Measurements from ENCODE around the gene FHAD1.
A peak's percentile ranks its signal among the peaks of the same experiment; 100 is the strongest.

FHAD1 gene

DNA sequence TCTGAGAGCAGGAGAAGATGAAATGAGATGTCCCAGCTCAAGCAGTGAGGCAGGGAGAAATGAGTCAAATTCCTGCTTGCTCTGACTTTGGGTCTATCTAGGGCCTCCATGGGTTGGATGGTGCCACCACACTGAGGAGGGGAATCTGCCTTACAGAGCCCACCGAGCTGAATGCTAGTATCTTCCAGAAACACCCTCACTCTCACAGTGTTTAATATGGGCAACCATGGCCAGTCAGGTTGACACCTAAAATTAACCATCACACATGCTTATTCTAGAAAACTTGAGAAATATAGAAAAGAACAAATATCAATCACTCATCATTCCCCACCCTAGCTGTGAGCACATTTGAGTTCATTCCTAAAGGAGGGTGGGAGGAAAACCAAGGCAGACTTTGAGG, 29.4 kb upstream of the FHAD1 start:
- Histone ChIP-seq H3K27ac (no peak overlapping the region), H3K4me3 (no peak overlapping the region)

DNA sequence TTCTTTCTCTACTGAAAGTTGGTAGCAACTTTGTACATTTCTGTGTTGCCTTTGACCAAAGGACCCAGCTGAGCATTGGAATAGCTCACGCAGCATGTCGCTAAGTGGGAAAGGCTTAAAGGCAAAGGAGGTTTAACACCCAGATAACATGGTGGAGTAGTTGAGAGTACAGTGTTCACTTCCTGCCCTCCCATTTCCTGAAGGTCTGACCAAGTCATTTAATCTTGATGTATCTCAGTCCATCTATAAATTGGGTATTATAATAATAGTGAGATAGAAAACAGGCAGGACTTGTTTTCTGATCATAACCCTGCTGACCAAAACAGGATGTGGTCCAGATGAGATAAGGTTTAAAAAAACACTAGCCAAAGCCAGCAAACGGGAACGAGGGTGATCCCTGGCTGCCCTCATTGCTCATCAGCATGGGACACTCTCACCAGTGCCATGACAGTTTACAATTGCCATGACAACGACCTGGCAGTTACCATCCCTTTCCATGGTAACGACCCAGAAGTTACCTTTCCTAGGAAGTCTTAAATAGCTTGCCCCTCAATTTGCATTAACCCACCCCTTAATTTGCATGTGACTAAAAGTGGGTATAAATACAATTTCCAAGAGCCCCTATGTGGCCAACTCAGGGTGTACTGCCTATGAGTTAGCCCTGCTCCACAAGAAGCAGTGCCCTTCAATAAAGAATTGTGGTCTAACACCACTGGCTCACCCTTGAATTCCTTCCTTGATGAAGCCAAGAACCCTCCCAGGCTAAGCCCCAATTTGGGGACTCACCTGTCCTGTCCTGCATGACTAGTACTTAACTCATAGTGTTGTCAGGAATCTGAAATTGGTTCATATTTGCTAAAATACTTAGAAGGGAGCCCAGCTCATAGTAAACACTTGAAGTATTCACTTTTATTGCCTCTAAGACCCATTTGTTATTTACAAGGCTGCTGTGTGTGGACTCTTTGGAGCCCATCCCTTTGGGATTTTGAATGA, 28.4 kb upstream of the FHAD1 start:
- no peak overlapping the region for H3K27ac ChIP-seq

DNA sequence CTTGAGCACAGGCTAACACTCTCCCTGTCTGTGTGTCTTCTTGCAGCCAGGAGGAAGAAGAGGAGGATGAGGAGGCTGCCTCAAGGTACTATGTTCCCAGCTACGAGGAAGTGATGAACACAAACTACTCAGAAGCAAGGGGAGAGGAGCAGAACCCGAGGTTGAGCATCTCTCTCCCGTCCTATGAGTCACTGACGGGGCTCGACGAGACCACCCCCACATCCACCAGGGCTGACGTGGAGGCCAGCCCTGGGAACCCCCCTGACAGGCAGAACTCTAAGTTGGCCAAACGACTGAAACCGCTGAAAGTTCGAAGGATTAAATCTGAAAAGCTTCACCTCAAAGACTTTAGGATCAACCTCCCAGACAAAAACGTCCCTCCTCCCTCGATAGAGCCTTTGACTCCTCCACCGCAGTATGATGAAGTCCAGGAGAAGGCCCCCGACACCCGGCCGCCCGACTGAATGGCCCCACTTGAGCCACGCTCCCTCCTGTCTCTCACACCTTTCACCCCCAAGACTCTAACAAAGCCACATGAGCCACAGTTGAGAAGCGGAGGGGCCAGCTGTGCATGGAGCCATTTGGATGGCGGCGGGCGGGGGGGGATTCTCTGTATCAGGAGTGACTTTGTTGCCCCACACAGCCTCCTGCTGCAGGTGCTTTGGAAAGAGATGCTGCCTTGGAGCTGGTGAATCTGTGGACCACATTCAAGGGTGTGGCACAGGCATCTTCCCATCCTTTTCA, 27.6 kb upstream of the FHAD1 start:
- Histone ChIP-seq H3K27ac (no peak overlapping the region), H3K4me3 (no peak overlapping the region)

More for the DNA sequence above, 28.4 kb upstream of the FHAD1 start:
- H3K4me3 ChIP-seq: no peak overlapping the region

DNA sequence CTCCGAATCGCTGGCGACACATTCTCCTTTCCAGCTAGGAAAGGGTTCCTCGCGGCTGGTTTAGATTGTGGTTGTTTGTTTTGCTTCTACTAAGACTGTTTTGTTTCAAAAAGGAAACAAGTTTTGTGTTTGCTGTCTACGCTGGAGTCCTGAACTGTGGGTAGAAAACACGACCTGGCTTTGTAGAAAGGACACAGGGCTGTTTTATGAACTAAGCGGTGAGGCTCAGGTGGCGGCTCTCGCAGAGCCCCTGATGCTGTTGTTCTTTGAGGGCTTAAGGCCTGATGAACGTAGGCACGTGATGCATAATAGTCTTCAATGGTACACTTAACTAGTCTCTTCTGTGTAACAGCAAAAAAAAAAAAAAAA, 27.0 kb upstream of the FHAD1 start:
- H3K4me3 ChIP-seq: no peak overlapping the region
- H3K27ac ChIP-seq: no peak overlapping the region

DNA sequence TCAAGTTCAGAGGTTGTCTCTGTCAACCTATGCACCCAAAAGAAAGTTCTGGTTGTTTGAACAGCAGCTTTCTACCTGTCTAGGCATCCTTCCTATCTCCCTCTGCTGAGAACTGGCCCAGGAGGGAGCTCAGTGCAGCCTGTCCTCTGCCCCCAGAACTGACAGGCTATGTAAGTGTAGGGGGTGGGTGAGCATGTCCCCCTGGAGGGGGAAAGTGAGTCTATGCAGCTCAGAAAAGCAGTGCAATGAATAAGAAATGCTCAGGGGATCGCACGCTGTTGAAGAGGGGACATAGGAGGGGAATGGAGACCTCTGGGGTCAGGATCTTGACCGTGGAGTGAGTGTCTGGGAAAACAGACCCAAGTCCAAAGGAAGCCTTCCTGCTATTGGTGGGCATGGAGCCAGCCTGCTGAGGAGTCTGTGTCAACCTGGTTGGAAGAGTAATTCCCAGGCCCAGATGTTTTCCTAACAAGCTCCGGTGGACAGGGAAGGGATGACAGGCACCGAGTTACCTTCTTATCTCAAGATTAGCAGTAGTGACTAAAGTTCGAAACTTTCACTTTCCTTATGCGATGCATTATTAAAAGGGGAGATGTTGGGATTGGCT, 26.1 kb upstream of the FHAD1 start:
- no peak overlapping the region for H3K4me3 ChIP-seq
- no peak overlapping the region for H3K27ac ChIP-seq

DNA sequence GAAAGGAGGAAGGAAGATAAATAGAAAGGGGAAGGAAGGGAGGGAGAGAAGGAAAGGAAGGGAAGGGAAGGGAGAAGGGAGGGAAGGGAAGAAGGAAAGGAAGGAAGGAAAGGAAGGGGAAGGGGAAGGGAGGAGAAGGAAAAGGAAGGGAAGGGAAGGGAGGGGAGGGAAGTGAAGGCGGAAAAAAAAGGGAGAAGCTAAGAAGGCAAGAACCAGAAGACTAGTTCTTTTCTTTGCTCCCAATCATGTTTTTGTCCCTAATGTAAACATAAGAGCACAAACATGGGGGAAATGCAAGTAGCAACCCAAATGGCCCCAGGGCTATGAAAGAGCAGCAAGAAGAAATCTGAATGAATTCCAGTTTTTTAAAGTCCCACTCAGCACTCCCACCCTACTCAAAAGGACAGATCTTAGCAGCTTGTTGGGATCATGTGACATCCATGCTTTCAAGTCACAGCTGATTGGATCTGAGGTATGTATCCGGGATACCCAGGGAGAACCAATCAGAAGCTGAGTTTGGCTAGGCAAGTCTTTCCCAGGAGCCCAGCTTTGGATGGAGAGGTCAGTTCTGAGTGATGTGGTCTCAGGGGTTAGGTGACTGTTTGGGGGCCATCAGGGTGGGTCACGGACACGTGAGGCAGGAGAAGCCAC, 24.2 kb upstream of the FHAD1 start:
- H3K27ac ChIP-seq: no peak overlapping the region
- H3K4me3 ChIP-seq: no peak overlapping the region

DNA sequence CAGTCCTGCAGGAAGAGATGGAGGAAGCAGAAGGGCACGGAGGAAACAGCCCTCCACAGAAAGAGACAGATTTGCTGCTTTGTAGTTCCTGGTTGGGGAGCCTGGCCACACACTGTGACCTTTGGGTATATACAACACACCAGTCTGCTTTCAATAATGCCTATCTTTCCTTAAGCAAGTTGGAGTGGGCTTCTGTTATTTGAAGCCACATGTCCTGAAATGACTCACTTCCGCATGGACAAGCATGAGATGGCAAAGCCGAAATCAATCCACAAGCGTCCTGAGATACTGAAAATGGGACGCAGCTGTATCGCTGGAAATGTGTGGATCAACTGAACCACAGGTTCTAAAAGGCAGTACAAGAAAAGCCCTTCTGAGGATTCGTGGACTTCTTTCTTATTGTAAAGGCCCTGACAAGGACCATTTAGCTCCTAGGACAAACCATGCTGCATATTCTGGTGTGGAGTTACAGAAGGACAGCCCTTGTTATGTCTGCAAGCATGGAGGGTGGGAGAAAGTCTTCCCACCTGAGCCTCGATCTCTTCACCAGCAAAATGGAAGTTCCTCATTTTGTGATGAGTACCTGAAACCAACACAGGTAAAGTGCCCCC, 22.7 kb upstream of the FHAD1 start:
- no peak overlapping the region for H3K4me3 ChIP-seq
- peak overlapping the region in 3 of 21 experiments; percentile 22 to 58 (median 29) for H3K27ac ChIP-seq

DNA sequence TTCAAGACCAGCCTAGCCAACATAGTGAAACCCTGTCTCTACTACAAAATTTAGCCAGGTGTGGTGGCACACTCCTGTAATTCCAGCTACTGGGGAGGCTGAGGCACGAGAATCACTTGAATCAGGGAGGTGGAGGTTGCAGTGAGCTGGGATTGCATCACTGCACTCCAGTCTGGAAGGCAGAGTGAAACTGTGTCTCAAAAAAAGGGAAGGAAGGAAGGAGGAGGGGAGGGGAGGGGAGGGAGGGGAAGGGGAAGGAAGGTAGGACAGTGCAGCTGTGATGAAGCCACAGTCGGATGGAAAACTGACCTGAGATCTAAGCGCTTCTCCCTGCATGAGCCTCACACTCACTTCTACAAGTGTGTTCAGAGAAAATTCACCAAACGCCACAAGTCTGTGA, 22.0 kb upstream of the FHAD1 start:
- H3K27ac ChIP-seq: peak overlapping the region in 1 of 21 experiments; percentile 22
- H3K4me3 ChIP-seq: no peak overlapping the region

DNA sequence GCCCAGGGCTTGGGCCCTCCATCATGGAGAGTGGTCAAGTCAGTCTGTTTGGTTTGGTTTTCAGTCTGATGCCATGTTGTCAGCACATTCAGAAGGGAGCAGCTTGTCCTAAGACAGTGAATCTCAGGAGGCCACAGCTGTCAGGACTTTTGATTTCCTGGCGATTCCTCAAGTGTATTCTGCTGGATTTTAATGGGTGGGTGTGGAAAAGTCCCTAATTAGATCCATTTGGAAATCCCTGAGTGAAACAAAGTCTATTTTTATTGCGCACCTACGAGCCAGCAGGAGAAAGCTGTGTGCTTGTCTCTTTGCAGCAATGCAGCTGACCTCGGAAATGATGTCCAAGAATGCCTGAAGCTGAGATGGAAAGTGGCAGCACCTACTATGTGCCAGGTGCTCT, 21.6 kb upstream of the FHAD1 start:
- no peak overlapping the region for H3K27ac ChIP-seq
- H3K4me3 ChIP-seq: no peak overlapping the region

DNA sequence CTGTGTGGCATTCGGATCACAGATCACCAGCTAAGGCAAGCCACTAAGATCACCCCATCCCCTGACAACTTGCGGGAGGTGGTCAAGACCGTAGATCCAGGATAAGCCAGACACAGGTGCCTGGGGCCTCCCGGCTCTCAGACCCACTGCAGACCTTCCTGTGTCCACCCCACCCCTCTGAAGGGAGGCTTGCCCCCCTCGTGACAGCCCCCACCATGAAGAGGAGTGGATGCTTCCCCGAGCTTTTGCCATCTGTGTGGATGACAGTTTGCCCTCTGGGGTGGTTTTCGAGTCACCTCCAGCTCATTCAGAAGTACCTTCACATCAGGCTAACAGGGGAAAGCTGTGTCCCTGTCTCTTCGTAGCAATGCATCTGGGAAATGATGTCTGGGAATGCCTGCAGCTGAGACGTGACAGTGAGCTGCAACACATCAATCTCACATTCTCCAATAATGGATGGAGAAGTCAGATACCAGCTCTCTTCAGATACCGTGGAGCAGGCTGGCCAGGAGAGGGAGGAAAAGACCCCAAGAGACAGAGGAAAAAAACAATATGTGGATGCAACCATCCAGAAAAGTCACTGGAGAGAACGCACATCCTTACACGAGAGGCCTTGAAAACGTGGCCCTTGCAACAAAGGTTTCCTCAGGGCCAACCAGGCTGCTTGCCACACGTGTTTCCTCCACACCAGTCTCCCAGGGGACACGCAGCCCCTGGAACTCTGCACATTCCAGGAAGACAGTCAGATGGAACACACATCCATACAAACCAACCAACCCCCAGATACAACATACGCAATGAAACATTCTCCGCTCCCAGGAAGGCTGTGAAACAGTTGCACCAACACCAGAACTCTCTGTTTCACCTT, 20.4 kb upstream of the FHAD1 start:
- Histone ChIP-seq H3K4me3 (no peak overlapping the region), H3K27ac (no peak overlapping the region)

DNA sequence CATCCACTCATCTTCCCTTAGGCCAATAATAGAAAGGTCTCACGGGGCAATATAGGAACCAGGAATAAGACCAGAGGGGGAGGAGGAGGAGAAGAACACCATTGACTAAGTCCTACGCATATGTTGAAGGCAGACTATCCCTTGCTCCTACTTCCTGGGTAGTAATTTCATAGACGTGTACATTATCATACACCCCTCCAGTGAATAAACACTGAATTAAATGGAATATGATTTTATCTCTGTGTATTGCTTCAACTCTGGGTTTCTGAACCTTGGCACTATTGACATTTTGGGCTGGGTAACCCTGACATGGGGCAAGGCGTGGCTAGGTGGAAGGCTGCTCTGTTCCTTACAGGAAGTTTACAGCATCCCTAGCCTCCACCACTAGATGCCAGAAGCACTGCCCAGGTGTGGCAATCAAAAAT, 17.3 kb upstream of the FHAD1 start:
- Histone ChIP-seq H3K27ac (no peak overlapping the region), H3K4me3 (no peak overlapping the region)

DNA sequence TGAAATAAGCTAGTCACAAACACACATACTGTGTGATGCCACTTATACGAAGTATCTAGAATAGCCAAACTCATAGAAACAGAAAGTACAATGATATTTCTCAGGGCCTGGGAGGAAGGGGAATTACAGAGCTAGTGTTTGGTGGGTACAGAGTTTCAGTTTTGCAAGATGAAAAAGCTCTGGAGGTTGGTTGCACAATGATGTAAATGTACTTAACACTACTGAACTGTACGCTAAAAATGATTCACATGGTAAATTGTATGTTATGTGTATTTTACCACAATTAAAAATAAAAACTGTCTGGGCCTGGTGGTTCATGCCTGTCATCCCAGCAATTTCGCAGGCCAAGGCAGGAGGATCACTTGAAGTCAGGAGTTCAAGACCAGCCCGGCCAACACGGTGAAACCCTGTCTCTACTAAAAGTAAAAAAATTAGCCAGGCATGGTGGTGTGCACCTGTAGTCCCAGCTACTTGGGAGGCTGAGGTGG, 15.3 kb upstream of the FHAD1 start:
- no peak overlapping the region for H3K27ac ChIP-seq
- no peak overlapping the region for H3K4me3 ChIP-seq

DNA sequence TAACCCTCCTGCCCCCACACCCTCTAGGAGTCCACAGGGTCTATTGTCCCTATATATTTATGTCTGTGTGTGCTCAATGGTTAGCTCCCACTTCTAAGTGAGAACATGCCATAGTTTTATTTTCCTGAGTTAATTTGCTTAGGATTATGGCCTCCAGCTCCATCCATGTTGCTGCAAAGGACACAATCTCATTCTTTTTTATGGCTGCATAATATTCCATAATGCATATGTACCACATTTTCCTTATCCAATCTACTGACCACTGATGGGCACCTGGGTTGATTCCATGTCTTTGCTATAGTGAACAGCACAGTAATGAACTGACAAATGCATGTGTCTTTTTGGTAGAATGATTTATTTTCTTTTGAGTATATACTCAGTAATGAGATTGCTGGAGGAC, 13.3 kb upstream of the FHAD1 start:
- Histone ChIP-seq H3K4me3 (no peak overlapping the region), H3K27ac (no peak overlapping the region)

DNA sequence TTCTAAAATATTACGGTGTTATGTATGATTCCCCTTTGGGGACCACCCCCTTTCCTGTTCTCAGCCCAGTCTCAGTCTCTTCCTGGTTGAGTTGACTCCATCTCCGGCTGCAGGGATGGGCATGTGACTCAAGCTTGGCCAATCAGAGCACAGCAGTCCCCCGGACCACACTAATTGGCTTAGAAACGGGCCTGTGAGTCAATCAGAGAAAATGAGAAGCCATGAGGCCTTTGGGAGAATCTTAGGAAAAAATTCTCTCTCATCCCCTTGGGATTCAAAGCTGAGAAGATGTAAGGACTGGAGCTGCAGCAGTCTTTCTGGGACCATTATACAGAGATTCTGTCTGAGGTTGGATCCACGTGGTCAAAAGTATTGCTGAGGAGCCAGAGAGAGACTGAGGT, 10.7 kb upstream of the FHAD1 start:
- no peak overlapping the region for H3K4me3 ChIP-seq
- no peak overlapping the region for H3K27ac ChIP-seq

DNA sequence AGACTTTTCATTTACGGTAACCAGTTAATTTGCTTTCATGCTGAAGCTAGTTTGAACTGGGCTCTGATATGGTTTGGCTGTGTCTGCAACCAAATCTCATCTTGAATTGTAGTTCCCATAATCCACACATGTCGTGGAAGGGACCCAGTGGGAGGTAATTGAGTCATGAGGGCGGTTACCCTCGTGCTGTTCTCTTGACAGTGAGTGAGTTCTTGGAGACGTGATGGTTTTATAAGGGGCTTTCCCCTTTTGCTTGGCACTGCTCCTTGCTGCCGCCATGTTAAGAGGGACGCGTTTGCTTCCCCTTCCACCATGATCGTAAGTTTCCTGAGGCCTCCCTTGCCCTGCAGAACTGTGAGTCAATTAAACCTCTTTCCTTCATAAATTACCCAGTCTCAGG, 10.3 kb upstream of the FHAD1 start:
- no peak overlapping the region for H3K27ac ChIP-seq
- no peak overlapping the region for H3K4me3 ChIP-seq

DNA sequence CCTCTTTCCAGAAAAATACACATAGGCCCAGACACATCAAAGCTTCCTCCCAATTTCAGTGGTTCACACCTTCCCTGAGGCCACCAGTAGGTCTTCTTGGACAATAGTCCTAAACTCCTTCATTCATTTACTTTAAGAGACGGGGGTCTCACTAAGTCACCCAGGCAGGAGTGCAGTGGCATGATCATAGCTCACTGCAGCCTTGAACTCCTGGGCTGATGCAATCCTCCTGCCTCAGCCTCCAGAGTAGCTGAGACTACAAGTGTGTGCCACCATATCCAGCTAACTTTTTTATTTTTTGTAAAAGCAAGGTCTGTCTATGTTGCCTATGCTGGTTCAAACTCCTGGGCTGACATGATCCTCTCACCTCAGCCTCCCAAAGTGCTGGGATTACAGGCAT, 8.2 kb upstream of the FHAD1 start:
- Histone ChIP-seq H3K27ac (no peak overlapping the region), H3K4me3 (no peak overlapping the region)

DNA sequence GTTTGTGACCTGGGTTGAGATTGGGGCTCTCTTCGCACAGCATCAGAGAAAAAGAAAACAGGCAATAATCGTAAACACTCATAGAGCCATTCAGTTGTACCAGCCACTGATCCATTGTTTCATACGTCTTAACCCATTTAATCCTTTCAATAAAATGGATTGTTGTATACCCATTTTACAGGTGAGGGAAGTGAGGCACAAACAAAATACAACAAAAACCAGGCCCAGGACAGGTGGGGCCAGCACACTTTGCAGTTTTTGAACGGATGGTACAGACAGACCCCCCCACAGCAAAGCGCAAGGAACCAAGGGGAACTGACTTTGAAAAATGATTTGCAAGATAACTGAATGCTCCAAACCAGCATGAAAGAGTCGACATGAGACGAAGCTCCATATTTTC, 4.3 kb upstream of the FHAD1 start:
- no peak overlapping the region for H3K27ac ChIP-seq
- no peak overlapping the region for H3K4me3 ChIP-seq

DNA sequence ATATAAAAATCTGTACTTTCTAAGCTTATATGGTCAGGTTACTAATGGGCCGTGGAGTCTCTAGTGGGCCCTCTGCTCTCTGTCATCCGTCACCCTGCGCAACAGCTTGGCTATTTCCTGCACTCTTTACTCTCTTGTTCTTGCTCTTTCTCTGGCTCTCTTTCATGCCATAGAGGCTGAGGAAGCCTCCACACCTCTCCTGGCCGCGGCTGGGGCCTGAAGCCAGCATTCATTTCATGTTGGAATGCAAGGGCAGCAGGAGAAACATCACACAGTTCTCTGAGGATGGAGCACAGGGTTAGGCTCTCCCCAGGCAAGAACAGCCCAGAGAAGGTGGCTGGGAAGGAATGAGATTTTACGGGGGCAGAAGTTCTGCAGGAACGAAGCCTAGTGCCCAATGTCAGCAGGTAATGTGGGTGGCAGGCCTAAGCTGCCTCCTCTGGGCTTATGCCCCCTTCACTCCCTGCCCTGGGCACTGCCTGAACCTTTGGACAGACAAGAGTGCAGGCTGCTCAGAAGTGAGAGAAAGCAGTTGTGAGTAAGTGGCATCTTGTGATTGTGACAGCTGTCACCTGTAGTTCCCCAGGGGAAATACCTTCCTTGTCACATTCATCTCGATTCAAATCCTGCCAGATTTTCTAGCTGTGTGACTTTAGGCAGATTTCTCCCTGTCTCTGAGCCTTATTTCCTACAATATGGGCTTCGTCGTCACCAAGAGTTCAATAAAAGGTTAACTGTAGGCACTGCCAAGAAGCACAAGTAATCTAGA, 3.6 kb upstream of the FHAD1 start:
- no peak overlapping the region for H3K27ac ChIP-seq
- H3K4me3 ChIP-seq: no peak overlapping the region
